Skeletal muscle tissue (tissue), 4 donors: Measurements from ENCODE around the gene UGT1A8. TPM values are rescaled to one million over a fixed set of nuclear protein-coding genes. Genes with fewer than 3 reads are reported as not detected.

Source experiments
- H3K27ac ChIP-seq: one replicate; pipeline ENCODE4 v1.7.0; 2013; ENCODE audit warnings: mild to moderate bottlenecking, low read depth, low read length, inconsistent platforms
- H3K27me3 ChIP-seq, 3 donors: one replicate each; pipeline ENCODE4 v1.7.0; 2013; ENCODE audit warnings: low read length in 3 of 3; ENCODE audit not compliant: control insufficient read depth in 3 of 3, insufficient read depth in 3 of 3
- H3K36me3 ChIP-seq, 3 donors: one replicate each; pipeline ENCODE4 v1.7.0; 2013; ENCODE audit warnings: low read length in 3 of 3; ENCODE audit not compliant: control insufficient read depth in 3 of 3, insufficient read depth in 3 of 3
- H3K4me1 ChIP-seq, 3 donors: one replicate each; pipeline ENCODE4 v1.7.0; 2013; ENCODE audit warnings: low read length in 3 of 3, mild to moderate bottlenecking in 3 of 3; ENCODE audit not compliant: control insufficient read depth in 3 of 3, insufficient read depth in 3 of 3
- H3K4me3 ChIP-seq, 3 donors: one replicate each; pipeline ENCODE4 v1.7.0; 2013; ENCODE audit warnings: low read length in 3 of 3
- H3K9ac ChIP-seq, 3 donors: one replicate each; pipeline ENCODE4 v1.7.0; 2013; ENCODE audit warnings: low read length in 3 of 3, mild to moderate bottlenecking in 3 of 3, moderate library complexity in 2 of 3, low read depth in 1 of 3
- H3K9me3 ChIP-seq, 3 donors: one replicate each; pipeline ENCODE4 v1.7.0; 2013; ENCODE audit warnings: low read length in 3 of 3; ENCODE audit not compliant: control insufficient read depth in 3 of 3
- total RNA-seq: library from RNA; depleted of rRNA; stranded (reverse); fragments of >200 nt; gene quantifications from one replicate; pipeline ENCODE4 v1.2.3, GENCODE V29; 2014
- donor health status: Osteomylitis.

The UGT1A8 gene
- total RNA-seq, 1 donor from 2014 or later = not detected

DNA sequence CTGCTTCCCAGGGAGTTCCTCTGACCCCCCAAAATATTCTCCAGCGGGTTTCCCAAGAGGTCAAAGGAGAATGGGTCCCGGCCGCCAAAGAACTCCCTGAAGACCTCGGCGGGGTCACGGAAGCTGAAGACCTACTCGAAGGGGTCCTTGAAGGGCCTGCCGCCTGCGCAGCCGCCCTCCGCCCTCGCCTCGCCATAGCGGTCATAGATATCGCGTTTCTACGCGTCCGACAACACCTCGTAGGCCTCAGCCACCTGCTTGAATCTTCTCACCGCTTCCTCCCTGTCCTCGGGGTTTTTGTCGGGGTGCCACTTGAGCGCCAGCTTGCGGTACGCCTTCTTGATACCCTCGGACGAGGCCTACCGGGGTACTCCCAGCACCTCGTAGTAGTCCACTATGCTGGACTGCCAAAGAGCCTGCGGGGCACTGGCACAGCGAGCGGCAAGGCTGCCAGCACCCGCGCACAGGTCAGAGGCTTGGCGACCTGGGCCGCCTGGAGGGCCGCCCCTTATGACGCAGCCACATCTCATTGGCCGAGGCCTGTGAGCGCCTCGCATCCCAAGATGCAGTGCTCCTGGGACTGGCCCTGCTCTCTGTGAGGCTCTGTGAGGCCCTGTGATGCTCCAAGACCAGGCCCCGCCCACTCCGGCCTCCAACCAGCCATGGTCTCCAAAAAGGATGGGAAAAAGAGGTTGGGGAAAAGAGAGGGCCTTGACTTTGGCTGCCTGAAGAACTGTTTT lies 137.6 kb downstream of the UGT1A8 start:
- Histone ChIP-seq H3K36me3 (no peaks in the 10 kb centered on the region), H3K27me3 (no peaks in the 10 kb centered on the region), H3K9me3 (peaks cover 0 to 3% (median 0%) of the 10 kb centered on the region in 3 donors), H3K9ac (no peak overlapping the region), H3K27ac (no peak overlapping the region), H3K4me3 (no peak overlapping the region), H3K4me1 (no peaks in the 10 kb centered on the region)

DNA sequence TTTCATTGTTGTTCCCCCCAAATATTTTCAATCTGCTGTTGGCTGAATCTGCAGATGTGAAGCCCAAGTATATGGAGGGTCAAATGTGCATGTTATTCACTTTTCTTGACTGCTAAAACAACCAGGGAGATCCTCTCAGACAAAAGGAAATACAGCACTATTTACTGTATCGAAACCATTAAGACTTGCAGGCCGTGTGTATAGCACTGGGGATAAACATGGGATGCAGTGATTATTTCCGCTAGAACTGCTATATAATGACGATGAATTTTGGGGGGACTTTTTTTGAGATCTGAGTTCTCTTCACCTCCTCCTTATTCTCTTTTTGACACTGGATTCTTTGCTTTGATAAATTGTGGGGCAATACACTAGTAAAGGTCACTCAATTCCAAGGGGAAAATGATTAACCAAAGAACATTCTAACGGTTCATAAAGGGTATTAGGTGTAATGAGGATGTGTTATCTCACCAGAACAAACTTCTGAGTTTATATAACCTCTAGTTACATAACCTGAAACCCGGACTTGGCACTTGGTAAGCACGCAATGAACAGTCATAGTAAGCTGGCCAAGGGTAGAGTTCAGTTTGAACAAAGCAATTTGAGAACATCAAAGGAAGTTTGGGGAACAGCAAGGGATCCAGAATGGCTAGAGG lies 139.1 kb downstream of the UGT1A8 start:
- no peak overlapping the region for H3K27ac ChIP-seq

DNA sequence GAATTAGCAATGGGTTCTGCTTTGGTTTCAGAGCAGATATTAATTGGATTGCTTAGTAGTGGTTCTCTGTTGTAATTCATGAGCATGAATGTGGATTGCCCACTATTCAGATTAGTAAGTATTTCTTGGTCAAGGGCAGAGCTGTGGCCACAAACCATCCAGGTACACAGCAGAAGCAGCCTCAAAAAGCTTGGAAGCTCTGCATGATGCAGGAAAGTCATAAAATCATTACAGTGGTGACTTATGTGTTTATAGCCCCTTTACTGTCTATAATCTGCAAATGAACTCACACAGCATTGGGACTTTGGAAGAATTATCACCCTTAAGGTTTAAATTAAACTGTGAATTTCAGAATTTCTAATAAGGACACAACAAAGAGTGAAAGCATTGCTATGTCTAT lies 140.7 kb downstream of the UGT1A8 start:
- Histone ChIP-seq H3K4me1 (no peaks in the 10 kb centered on the region), H3K36me3 (no peaks in the 10 kb centered on the region), H3K27me3 (peaks cover 0 to 2% (median 0%) of the 10 kb centered on the region in 3 donors), H3K9ac (no peak overlapping the region), H3K27ac (no peak overlapping the region), H3K4me3 (no peak overlapping the region), H3K9me3 (peaks cover 0 to 3% (median 0%) of the 10 kb centered on the region in 3 donors)

More for the DNA sequence above, 139.1 kb downstream of the UGT1A8 start:
- H3K9ac ChIP-seq = no peak overlapping the region
- no peaks in the 10 kb centered on the region for H3K27me3 ChIP-seq
- no peaks in the 10 kb centered on the region for H3K4me1 ChIP-seq
- no peak overlapping the region for H3K4me3 ChIP-seq
- no peaks in the 10 kb centered on the region for H3K36me3 ChIP-seq
- H3K9me3 ChIP-seq = peaks cover 0 to 3% (median 0%) of the 10 kb centered on the region in 3 donors

DNA sequence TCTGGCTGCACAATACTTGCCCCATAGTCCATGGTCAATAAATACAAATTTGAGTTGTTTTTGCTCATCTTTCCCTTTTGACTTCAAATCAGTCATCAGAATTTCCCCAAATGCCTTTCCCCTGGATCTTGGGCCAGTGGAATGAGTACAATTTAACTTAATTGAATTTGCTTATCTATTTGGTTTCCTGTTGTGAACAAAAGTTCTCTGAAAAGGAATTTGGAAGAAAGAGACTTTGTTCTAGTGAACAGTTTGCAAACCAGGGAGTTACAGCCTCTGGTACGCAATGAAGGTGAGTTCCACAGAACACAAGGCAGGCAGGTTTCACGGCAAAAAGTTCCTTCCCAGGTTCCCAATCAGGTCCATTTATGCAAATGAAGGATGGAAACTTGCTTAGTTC lies 141.4 kb downstream of the UGT1A8 start:
- Histone ChIP-seq H3K27ac (no peak overlapping the region), H3K9me3 (peaks cover 0 to 3% (median 0%) of the 10 kb centered on the region in 3 donors), H3K27me3 (peaks cover 0 to 2% (median 0%) of the 10 kb centered on the region in 3 donors), H3K4me3 (no peak overlapping the region), H3K9ac (no peak overlapping the region), H3K36me3 (no peaks in the 10 kb centered on the region), H3K4me1 (no peaks in the 10 kb centered on the region)

DNA sequence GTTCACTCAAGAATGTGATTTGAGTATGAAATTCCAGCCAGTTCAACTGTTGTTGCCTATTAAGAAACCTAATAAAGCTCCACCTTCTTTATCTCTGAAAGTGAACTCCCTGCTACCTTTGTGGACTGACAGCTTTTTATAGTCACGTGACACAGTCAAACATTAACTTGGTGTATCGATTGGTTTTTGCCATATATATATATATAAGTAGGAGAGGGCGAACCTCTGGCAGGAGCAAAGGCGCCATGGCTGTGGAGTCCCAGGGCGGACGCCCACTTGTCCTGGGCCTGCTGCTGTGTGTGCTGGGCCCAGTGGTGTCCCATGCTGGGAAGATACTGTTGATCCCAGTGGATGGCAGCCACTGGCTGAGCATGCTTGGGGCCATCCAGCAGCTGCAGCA lies 142.6 kb downstream of the UGT1A8 start, which contains the start of gene UGT1A1:
Gene UGT1A1 (plus strand): TSS at position 228 of the 400 bp plus-strand sequence. CDS start 18 bp downstream, at position 246.
- no peak within 1 kb of the TSS for H3K27ac ChIP-seq
- no peak within 1 kb of the TSS for H3K9ac ChIP-seq
- H3K27me3 ChIP-seq = peaks cover 0 to 2% (median 0%) of the 10 kb centered on the region in 3 donors
- no peak within 1 kb of the TSS for H3K4me3 ChIP-seq
- H3K9me3 ChIP-seq = peaks cover 0 to under 1% (median 0%) of the 10 kb centered on the region in 3 donors
- H3K36me3 ChIP-seq = no peaks in the 10 kb centered on the region
- no peaks in the 10 kb centered on the region for H3K4me1 ChIP-seq

DNA sequence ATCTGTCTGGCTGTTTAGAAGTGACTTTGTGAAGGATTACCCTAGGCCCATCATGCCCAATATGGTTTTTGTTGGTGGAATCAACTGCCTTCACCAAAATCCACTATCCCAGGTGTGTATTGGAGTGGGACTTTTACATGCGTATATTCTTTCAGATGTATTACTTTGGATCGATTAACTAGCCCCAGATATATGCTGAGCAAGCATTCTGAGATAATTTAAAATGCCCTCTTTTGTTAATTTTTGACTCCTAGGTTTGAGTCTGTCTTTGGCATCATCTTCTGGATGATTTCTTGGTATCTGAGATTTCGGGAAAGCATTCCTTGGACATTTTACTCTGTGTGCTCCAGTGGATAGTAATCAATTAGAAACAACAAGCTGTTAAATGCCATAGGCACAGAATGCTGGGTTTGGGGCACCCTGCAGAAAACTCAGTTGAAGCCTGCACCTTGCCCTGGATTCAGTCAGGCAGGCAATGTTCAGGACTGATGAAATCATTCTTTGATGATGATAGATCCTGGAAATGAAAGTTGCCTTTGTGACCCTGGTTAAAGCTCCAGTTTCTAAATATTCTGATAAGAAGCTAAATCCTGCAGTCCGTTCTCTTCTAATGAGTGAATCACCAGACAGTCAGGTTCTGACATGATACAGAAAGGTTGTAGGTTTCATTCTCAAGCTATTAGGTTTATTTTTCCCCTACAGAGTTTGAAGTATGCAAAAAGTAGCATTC lies 143.8 kb downstream of the UGT1A8 start:
- H3K36me3 ChIP-seq = no peaks in the 10 kb centered on the region
- H3K9ac ChIP-seq = no peak overlapping the region
- no peak overlapping the region for H3K27ac ChIP-seq
- H3K4me1 ChIP-seq = no peaks in the 10 kb centered on the region
- H3K9me3 ChIP-seq = no peaks in the 10 kb centered on the region
- H3K27me3 ChIP-seq = peaks cover 0 to 2% (median 0%) of the 10 kb centered on the region in 3 donors
- no peak overlapping the region for H3K4me3 ChIP-seq

DNA sequence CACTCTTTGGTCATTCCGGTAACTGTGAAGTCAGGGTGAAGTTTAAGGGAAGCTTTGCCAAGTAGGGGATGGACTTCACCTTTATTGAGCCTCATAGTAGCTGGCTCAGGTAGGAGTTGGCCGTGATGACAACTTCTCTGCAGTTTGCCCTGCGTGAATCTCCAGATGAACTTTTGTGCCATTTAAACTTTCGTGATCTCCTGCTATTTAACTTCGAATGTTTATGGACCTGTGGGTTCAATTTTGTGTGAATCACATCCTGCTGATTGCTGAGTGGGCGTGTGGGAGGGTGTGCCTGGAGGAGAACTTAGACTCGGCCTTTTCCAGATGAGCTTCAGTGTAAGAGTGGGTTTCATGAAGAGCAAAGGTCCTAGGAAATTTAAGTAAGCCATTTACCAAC lies 146.8 kb downstream of the UGT1A8 start:
- no peaks in the 10 kb centered on the region for H3K9me3 ChIP-seq
- no peak overlapping the region for H3K4me3 ChIP-seq
- H3K4me1 ChIP-seq = no peaks in the 10 kb centered on the region
- H3K9ac ChIP-seq = no peak overlapping the region
- H3K36me3 ChIP-seq = no peaks in the 10 kb centered on the region
- no peak overlapping the region for H3K27ac ChIP-seq
- peaks cover 0 to 2% (median 0%) of the 10 kb centered on the region in 3 donors for H3K27me3 ChIP-seq

DNA sequence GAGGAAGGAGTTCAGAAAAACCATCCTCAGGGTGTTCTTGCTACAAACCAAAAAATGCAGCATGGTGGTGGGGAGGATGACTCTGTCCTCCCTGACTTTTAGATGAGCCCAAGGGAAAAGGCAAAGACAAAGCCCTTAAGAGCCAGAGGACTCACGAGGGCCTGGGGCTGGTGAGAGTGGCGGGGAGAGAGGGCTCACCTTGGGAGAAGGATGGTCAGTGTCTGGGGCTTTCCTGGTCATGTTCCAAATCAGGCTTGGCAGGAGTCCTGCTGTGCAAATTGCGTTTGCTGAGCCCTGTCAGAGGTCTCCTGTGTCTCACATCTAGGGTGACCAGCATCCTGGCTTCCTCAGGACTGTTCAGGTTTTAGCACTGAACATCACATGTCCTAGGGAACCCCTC lies 147.3 kb downstream of the UGT1A8 start:
- peaks cover 0 to 2% (median 0%) of the 10 kb centered on the region in 3 donors for H3K27me3 ChIP-seq
- H3K27ac ChIP-seq = no peak overlapping the region
- no peak overlapping the region for H3K4me3 ChIP-seq
- H3K36me3 ChIP-seq = no peaks in the 10 kb centered on the region
- no peak overlapping the region for H3K9ac ChIP-seq
- H3K4me1 ChIP-seq = no peaks in the 10 kb centered on the region
- H3K9me3 ChIP-seq = no peaks in the 10 kb centered on the region

DNA sequence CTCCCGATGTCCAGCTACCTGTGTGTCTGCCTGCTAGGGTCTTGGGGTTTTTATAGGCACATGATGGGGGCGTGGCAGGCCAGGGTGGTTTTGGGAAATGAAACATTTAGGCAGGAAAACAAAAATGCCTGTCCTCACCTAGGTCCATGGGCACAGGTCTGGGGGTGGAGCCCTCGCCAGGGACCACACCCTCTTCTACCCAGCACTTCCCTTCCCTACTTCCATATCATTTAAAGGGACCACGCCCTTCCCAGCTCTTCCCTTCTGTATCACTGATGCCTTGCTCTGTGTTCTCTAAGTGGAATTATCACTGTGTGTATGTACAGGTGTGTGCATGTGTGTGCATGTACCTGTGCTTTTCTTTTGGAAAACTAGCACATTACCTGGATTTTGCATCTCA lies 149.0 kb downstream of the UGT1A8 start:
- H3K27me3 ChIP-seq = peaks cover 0 to 2% (median 0%) of the 10 kb centered on the region in 3 donors
- H3K9ac ChIP-seq = no peak overlapping the region
- H3K4me3 ChIP-seq = no peak overlapping the region

More for the DNA sequence above, 149.0 kb downstream of the UGT1A8 start:
- Histone ChIP-seq H3K4me1 (no peaks in the 10 kb centered on the region), H3K9me3 (no peaks in the 10 kb centered on the region), H3K36me3 (no peaks in the 10 kb centered on the region), H3K27ac (no peak overlapping the region)
